GM12892 (cell line): ENCODE data around the gene IFITM10.

Experiments
- DNase-seq: peaks from one replicate; pipeline ENCODE4 v3.0.0; 2011; ENCODE audit not compliant: insufficient read length
- FAIRE-seq: peaks from 2 replicates; lab custom pipeline; 2011; peaks lifted over from hg19 to GRCh38; lab: Jason Lieb, UNC
- POLR2A ChIP-seq: IDR thresholded peaks from 2 replicates; pipeline ENCODE4 v1.6.1; 2011; ENCODE audit warnings: low read depth, low read length, control low read depth
- POLR2AphosphoS5 ChIP-seq: IDR thresholded peaks from 2 replicates; pipeline ENCODE4 v1.6.1; 2011; ENCODE audit warnings: low read depth, low read length, control low read depth
- TAF1 ChIP-seq: IDR thresholded peaks from 2 replicates; pipeline ENCODE4 v1.6.1; 2011; ENCODE audit warnings: low read depth, mild to moderate bottlenecking, control low read depth, low read length, borderline replicate concordance

The IFITM10 gene

GRCh38 chr11:1782831-1783724, 32.7 kb upstream of the IFITM10 start:
- DNase-seq (no peak), FAIRE-seq (no peak)
- TF ChIP-seq POLR2AphosphoS5 (no peak), POLR2A (no peak), TAF1 (no peak)

DNA sequence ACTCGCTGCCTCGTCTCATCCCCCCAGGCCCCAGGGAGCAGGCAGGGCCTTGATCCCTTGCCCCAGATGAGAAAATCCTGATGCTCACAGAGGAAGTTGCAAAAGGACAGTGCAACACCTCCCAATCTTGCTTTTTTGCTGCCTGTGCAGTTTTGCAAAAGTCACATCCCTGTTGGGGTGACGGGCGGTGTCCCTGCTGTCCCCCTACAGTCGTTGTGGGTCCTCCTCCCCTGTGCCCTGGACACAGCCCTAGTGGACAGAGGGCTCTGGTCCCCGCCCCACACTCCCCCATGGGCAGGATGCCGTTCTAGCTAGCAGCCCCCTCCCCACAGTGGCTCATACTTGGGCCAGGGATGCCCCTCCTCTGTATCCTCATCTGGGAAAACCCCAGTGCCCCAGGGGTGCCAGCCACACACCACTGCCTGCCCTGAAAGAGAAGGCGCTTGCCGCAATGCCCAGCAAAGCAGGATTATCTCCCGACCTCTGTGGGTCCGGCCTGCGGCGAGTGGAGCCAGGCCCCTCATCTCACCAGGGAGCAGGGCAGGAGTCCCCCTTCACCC, 31.7 kb upstream of the IFITM10 start:
- no peak for TF ChIP-seq POLR2A
- no peak for TF ChIP-seq TAF1
- TF ChIP-seq POLR2AphosphoS5 = no peak
- no peak for DNase-seq
- no peak for FAIRE-seq

DNA sequence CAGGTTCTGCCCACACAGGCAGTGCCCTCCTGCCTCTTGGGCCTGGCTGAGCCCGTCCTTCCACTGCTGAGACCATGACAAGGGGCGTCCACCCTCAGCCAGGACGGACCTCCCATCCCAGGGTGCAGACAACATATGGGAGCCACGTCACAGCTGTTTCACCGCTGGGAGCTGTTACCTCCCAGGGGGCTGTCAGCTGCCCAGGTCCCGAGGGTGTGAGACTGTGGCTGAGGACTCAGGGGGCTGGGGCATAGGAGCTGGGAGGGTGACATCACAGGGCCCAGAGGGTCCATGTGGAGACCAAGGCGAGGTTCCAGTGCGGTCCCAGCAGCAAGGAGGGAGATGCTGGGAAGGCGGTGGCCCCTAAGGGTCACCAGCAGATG, 31.2 kb upstream of the IFITM10 start:
- TF ChIP-seq POLR2A = no peak
- TF ChIP-seq POLR2AphosphoS5 = no peak
- TF ChIP-seq TAF1 = no peak
- DNase-seq = no peak
- no peak for FAIRE-seq

DNA sequence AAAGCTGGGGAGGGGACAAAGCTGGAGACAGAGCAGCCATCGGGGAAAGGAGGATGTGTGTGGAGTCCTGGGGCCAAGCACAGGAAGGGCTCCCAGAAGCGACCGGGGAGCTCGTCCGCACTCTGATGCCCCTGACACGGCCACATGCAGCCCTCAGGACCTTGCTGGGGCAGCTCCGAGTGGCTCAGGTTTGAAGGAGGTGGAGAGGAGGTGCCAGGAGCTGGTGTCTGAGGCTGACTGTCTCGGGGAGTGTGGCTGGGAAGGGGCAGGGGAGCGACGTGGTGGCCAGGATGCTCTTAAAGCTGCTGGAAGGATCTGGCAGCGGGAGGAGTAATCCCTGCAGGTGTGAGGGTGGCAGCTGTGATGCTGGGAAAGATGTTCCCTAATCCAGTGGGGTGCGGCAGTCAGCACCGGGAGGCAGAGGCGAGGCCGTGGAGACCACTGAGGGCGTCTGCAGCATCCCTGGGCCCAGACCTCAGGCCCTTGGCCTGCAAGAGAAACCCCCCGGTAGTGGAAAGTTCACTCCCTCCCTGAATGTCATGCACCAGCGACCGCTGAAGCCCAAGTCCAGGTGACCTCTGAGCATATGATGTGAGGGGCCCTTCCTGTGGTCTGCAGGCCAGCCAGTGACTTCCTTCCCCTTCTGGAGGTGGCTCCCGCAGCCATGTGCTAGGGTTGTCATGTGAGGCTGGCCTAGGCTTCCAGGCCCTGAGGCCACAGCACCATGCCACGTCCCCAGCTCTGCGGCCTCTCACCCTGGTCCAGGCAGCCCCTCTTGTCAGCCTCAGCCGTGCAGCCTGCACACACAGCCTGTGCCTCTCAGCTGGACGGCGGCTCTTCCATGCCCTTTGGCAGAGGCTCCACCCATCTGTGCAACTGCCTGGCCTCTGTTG, 30.6 kb upstream of the IFITM10 start:
- no peak for DNase-seq
- TF ChIP-seq POLR2A = no peak
- TF ChIP-seq TAF1 = no peak
- no peak for TF ChIP-seq POLR2AphosphoS5
- no peak for FAIRE-seq

- TF ChIP-seq POLR2A (no peak), TAF1 (no peak)
- FAIRE-seq (no peak), DNase-seq (no peak)
These were observed 29.7 kb upstream of the IFITM10 start for GRCh38 chr11:1779806-1780699.

GRCh38 chr11:1779034-1779805, 28.8 kb upstream of the IFITM10 start:
- no peak for DNase-seq
- no peak for TF ChIP-seq POLR2A
- no peak for TF ChIP-seq POLR2AphosphoS5
- TF ChIP-seq TAF1 = no peak
- FAIRE-seq = no peak

- no peak for TF ChIP-seq POLR2AphosphoS5
- FAIRE-seq (no peak), DNase-seq (peak; percentile 18)
These were observed 27.9 kb upstream of the IFITM10 start for GRCh38 chr11:1778141-1778911.

DNA sequence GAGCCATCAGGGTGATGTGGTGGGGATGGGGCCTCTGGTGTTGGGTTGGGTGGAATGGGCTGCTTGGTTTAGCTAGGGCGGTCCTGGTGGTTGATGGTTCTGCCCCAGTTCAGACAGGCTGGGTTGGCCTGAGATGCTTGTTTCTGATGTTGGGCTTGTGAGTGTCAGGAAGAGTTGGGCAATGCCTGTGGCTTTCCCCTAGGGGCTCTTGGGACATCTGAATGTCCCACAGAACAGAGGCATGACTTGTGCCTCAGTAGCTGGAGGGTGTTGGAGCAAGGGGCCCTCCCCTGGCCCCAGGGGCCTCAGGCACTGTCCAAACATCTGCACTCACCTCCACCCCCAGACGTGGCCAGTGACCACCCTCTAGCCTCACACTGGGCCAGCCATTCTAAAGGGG, 27.3 kb upstream of the IFITM10 start:
- DNase-seq (no peak), FAIRE-seq (no peak)
- no peak for TF ChIP-seq POLR2AphosphoS5
- TF ChIP-seq TAF1 = no peak
- TF ChIP-seq POLR2A = no peak

DNA sequence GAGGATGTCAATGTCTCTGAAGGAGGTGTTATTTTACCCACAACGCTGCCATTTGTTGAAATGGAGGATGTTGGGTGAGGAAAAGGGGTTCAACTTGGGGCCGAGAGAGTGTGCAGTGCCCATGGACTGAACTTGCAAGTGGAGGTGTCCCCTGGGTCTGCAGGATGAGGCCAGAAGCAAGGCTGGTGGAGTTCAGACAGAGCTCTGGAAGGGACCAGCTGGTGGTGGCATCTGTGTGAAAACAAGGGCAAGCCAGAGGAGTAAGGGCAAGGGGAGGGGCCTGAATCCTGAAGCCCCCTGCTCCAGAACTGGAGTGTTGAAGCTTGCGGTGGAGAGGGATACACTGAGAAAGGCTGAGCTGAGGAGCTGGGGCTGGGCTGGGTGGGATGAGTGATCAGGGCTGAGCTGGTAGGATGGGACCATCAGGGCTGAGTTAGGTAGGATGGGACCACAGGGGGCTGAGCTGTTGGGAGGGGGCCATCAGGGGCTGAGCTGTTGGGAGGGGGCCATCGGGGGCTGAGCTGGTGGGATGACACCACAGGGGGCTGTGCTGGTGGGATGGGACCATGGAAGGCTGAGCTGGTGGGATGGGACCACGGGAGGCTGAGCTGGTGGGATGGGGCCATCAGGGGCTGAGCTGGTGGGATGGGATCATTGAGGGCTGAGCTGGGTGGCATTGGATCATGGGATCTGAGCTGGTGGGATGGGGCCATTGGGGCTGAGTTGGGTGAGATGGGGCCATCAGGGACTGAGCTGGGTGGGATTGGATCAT, 26.7 kb upstream of the IFITM10 start:
- no peak for TF ChIP-seq POLR2A
- no peak for TF ChIP-seq POLR2AphosphoS5
- TF ChIP-seq TAF1 = no peak
- DNase-seq = no peak
- FAIRE-seq = no peak
